Lower lobe of right lung (tissue), 2 donors: ENCODE measurements around the gene BOK. TPM values are rescaled to one million over a fixed set of nuclear protein-coding genes. Genes with fewer than 3 reads are reported as not detected.
"Not testable (repeated sequence)": the region's sequence is repeated elsewhere in the genome, so short reads cannot be mapped to it uniquely, and the experiment has no call there.

Experiments
- ATAC-seq, 2 donors: fragments of 200-7000 bp; cut with Tn5 transposase; one replicate each; pipeline ENCODE4 v1.9.1; 2020 to 2022; ENCODE audit warnings: mild to moderate bottlenecking in 2 of 2, moderate library complexity in 2 of 2
- DNase-seq: peaks from one replicate; pipeline ENCODE4 v3.0.0-alpha.2; 2020
- H3K27ac ChIP-seq: fragments of 200-600 bp; one replicate; pipeline ENCODE4 v1.8.0; 2022
- H3K27me3 ChIP-seq: fragments of 200-600 bp; one replicate; pipeline ENCODE4 v1.8.0; 2022; ENCODE audit warnings: low read depth
- H3K36me3 ChIP-seq: fragments of 200-600 bp; one replicate; pipeline ENCODE4 v1.8.0; 2022; ENCODE audit warnings: mild to moderate bottlenecking
- H3K4me1 ChIP-seq: fragments of 200-600 bp; one replicate; pipeline ENCODE4 v1.8.0; 2022
- H3K4me3 ChIP-seq: fragments of 200-600 bp; one replicate; pipeline ENCODE4 v1.8.0; 2022; ENCODE audit warnings: mild to moderate bottlenecking
- H3K9me3 ChIP-seq: fragments of 200-600 bp; one replicate; pipeline ENCODE4 v1.8.0; 2022
- intact Hi-C: fragments of 100-400 bp; cut with DNase I; formaldehyde crosslinking; loops from one replicate; pipeline ENCODE4 v1.11.0; 2022
- total RNA-seq: library from RNA; stranded (reverse); fragmentation: NEBNext Ultra II Directional; extraction: Animal tissue kit (Norgen Biotek cat#: 25700); gene quantifications from one replicate; pipeline ENCODE4 v1.2.1, GENCODE V29; 2021
- TF ChIP-seq, protein P1 (sequence below): fragments of 200-600 bp; IDR thresholded peaks from one replicate; pipeline ENCODE4 v1.8.0; 2022; ENCODE audit warnings: antibody characterized with exemption, mild to moderate bottlenecking
- donor health status: DM: no; HTN: yes; CAD: no; lungs with severe emphysema.

The BOK gene
- total RNA-seq, 1 donor from 2014 or later, result 44.2 TPM

DNA sequence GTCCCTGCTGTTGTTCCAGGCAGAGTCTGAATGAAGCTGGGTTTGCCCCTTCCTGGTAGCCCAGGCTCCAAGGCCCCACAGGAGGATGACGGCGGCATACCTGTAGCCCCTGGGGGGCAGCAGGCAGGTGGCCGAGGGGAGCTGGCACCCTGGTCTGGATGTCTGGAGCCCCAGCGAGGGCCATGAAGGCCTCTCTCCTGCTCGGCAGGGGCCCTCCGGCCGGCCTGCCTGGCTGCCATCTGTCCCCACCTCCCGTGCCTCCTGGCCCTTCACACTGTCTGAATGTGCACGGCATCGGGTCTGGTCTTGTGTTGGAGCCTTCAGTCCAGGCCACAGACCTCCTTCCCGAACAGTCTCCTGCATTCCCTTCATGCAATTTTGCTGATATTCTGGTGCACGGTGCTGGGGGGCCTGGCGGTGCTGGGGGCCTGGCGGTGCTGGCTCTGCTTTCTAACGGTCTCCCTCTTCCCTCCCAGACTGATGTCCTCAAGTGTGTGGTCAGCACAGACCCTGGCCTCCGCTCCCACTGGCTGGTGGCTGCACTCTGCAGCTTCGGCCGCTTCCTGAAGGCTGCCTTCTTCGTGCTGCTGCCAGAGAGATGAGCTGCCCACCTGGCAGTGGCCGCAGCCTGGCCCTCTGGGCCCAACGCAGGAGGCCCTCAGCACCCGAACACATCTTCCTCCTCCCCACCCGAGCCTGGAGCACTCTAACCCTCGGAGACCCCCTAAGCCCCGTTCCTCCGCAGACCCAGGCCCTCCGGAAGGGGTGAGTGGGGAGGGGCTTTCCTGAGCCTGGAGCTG, 13.5 kb downstream of the BOK start:
- peak; percentile 38 for DNase-seq
- TF ChIP-seq, protein P1, sequence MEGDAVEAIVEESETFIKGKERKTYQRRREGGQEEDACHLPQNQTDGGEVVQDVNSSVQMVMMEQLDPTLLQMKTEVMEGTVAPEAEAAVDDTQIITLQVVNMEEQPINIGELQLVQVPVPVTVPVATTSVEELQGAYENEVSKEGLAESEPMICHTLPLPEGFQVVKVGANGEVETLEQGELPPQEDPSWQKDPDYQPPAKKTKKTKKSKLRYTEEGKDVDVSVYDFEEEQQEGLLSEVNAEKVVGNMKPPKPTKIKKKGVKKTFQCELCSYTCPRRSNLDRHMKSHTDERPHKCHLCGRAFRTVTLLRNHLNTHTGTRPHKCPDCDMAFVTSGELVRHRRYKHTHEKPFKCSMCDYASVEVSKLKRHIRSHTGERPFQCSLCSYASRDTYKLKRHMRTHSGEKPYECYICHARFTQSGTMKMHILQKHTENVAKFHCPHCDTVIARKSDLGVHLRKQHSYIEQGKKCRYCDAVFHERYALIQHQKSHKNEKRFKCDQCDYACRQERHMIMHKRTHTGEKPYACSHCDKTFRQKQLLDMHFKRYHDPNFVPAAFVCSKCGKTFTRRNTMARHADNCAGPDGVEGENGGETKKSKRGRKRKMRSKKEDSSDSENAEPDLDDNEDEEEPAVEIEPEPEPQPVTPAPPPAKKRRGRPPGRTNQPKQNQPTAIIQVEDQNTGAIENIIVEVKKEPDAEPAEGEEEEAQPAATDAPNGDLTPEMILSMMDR, result no peak
- Histone ChIP-seq H3K4me3 (no peak overlapping the region), H3K36me3 (peaks cover 34% of the 10 kb centered on the region), H3K27ac (no peak overlapping the region), H3K27me3 (no peaks in the 10 kb centered on the region), H3K4me1 (no peaks in the 10 kb centered on the region), H3K9me3 (no peaks in the 10 kb centered on the region)
- intact Hi-C loops, result no loop called here
- ATAC-seq, result peak; percentile 14 to 20

DNA sequence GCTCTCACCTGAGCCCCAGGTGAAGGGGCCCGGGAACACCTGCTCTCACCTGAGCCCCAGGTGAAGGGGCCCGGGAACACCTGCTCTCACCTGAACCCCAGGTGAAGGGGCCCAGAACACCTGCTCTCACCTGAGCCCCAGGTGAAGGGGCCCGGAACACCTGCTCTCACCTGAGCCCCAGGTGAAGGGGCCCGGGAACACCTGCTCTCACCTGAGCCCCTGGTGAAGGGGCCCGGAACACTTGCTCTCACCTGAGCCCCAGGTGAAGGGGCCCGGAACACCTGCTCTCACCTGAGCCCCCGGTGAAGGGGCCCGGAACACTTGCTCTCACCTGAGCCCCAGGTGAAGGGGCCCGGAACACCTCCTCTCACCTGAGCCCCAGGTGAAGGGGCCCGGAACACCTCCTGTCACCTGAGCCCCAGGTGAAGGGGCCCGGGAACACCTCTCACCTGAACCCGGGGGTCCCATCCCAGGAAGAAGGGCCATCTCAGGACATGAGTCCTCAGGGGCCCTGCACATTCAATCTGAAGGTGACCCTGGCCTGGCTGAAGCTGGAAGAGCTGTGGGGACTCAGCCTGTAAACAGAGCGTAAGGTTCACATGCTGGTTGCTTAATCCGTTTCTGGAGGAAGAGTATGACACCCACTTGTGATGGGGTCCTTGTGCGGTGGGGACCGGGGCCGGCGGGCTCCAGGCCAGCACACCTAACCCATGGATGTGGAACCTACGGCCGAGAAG, 14.5 kb downstream of the BOK start:
- H3K4me3 ChIP-seq, intact Hi-C loops, H3K27me3 ChIP-seq, H3K4me1 ChIP-seq, ATAC-seq, H3K27ac ChIP-seq, H3K9me3 ChIP-seq: not testable (repeated sequence)
- H3K36me3 ChIP-seq, result peaks cover 34% of the 10 kb centered on the region
- peak; percentile 35 for DNase-seq

DNA sequence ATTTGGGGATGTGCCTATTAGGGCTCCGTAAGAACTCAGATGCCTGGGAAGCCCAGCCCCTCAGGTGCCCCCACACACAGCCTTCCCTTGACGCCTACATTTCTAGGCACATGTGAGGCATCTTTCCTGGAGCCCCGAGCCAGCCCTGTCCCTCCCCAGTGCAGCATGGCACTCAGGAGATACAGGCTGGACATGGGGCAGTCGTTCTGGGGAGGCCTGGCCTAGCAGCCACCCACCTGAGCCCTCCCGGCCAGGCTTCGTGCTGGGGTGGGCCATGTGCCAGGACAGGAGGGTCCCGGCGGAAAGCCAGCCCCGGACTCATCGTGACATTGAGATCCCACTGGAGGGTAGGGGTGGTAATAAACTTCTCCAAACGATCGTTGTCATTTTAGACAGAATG, 15.2 kb downstream of the BOK start:
- Histone ChIP-seq H3K4me3 (no peak overlapping the region), H3K9me3 (no peaks in the 10 kb centered on the region), H3K27me3 (no peaks in the 10 kb centered on the region), H3K4me1 (peaks cover 4% of the 10 kb centered on the region), H3K36me3 (peaks cover 34% of the 10 kb centered on the region), H3K27ac (no peak overlapping the region)
- TF ChIP-seq, protein P1, result no peak
- ATAC-seq (no peak), DNase-seq (peak; percentile 39)
- intact Hi-C loops, result no loop called here

DNA sequence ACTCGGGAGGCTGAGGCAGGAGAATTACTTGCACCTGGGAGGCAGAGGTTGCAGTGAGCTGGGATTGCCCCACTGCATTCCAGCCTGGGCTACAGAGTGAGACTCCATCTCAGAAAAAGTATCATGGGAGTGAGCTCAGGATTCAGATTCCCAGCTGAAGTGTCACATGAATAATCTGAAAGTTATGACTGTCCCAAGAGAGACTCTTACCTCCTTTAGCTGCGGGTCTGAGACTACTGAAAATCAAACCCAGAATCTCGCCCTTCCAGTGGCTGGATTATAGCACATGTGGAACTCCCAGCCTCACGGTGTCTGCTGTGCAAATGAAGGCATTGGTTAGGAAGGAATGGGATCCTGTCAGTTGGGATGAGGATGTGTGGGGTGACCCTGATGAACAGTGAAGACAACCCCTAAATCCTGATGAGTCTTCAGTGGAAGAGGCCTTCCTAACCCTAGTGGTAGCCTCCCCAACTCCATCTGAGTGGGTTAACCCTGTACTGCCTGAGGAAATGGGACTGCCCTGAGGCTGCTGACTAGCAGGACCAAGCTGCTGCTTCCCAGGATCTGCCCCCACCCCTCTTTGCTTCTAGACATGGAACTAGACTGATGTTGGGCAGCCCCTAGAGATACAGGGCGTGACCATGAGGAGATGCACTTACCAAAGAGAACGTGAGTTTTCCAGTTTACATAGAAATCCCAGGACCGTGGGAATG, 16.5 kb downstream of the BOK start:
- Histone ChIP-seq H3K27me3 (no peaks in the 10 kb centered on the region), H3K36me3 (peaks cover 28% of the 10 kb centered on the region), H3K27ac (no peak overlapping the region), H3K4me1 (peaks cover 4% of the 10 kb centered on the region), H3K4me3 (no peak overlapping the region), H3K9me3 (no peaks in the 10 kb centered on the region)
- no peak for ATAC-seq
- DNase-seq, result peak; percentile 18
- intact Hi-C loops, result no loop called here
- TF ChIP-seq, protein P1, result no peak

DNA sequence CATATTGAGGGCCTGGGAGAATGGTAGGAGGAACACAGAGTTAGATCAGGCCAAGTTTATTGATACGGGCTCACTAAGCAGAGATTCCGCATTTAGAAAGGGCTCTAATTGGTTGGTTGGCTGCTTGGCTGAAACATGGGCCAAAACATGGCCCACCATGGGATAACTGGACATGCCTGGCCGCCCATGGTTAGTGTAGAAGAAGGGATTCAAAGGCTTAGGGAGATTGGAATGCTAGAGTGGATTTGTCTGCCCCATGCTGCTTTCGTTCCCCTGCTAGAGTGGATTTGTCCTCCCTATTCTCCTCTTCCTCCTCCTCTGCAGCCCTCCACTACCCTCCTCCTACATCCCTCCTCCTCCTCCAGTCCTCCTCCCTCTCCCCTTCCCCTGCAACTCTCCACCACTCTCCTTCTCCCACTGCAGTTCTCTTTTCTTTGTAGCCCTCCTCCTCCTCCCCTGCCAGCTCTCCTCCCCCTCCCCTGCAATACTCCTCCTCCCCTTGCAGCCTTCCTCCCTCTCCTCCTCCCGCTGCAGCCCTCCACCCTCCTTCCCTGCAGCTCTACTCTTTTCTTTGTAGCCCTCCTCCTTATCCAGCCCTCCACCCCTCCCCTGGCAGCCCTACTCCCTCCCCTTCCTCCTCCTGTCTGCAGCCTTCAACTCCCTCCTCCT, 17.2 kb downstream of the BOK start:
- peaks cover 27% of the 10 kb centered on the region for H3K36me3 ChIP-seq
- no peaks in the 10 kb centered on the region for H3K9me3 ChIP-seq
- DNase-seq (peak; percentile 9), ATAC-seq (peak in 1 of 2 donors; percentile 29)
- TF ChIP-seq, protein P1, result no peak
- no peak overlapping the region for H3K27ac ChIP-seq
- intact Hi-C loops, result no loop called here
- peaks cover 4% of the 10 kb centered on the region for H3K4me1 ChIP-seq
- H3K27me3 ChIP-seq, result no peaks in the 10 kb centered on the region
- no peak overlapping the region for H3K4me3 ChIP-seq
